C4-2B (cell line): ENCODE measurements around the gene TNFAIP8L1.

Experiments
- H3K27ac ChIP-seq: fragments of 450-650 bp; 2 replicates; pipeline ENCODE4 v1.5.1; 2017
- CTCF ChIP-seq: fragments of 450-650 bp; conservative IDR thresholded peaks from 2 replicates; pipeline ENCODE4 v1.5.1; 2017; ENCODE audit warnings: mild to moderate bottlenecking
- ZFX ChIP-seq: fragments of 450-650 bp; IDR thresholded peaks from 2 replicates; pipeline ENCODE4 v1.6.1; 2017

The TNFAIP8L1 gene

GRCh38 chr19:4596033-4596904 is 43.0 kb upstream of the TNFAIP8L1 start:
- no peak overlapping the region for H3K27ac ChIP-seq
- TF ChIP-seq CTCF (no peak), ZFX (no peak)

DNA sequence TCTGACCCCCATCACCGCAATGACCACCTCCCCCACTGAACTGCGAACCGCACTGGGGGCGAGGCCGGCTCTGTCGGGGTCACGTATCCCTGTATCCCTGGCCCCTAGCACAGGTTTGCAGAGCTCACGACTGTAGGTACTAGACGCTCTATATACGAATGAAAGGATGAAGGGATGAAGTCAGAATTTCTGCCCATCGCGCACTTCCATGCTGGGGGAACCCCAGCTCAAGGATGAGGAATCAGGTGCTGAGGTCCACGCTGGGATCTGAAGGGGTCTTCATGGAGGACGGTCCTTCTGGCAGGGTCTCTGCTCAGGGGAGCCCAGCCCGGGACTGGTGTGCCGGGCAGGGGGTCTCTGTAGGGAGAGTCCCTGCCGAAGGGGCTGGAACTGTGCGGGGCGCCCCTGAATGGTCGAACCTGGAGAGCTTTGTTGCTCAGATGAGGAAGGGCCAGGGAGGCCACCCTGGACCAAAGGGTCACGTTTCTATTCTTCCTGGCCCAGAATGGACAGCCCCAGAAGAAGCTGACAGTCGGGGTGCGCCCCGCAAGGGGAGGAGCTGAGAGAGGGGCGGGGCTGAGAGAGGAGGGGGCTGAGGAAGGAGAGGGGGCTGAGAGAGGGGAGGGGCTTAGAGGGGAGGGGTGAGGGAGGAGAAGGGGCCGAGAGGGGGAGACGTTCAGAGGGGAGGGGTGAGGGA is 41.9 kb upstream of the TNFAIP8L1 start:
- H3K27ac ChIP-seq = no peak overlapping the region
- TF ChIP-seq CTCF (no peak), ZFX (no peak)

DNA sequence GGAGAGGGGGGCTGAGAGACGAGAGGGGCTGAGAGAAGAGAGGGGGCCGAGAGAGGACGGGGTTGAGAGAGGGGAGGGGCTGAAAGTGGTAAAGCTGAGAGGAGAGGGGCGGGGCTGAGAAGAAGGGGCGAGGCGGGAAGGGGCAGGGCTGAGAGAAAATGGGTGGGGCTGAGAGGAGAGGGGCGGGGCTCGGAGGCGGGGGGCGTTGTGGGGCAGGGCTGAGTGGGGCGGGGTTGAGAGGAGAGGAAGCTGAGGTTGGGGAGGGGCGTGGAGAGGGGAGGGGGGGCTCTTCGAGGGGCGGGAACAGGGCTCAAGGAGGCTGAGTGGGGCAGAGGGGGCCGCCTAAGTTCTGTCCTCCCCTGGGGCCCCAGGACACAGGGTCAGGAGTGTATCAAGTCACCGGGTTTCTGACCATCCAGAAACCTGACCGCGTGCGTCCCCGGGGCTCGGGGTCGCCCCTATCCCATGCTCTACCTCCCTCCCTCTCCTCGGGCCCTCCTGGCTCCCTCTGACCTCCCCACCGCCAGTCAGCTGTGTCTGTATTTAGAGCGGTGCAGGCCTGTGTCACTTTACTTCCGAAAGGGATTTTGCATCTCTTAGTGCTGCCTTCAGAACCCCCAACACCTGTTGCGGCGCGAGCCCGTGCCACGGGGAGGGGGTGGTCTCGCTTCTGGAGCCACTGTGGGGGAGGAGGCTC is 41.2 kb upstream of the TNFAIP8L1 start:
- TF ChIP-seq ZFX (no peak), CTCF (no peak)
- no peak overlapping the region for H3K27ac ChIP-seq

DNA sequence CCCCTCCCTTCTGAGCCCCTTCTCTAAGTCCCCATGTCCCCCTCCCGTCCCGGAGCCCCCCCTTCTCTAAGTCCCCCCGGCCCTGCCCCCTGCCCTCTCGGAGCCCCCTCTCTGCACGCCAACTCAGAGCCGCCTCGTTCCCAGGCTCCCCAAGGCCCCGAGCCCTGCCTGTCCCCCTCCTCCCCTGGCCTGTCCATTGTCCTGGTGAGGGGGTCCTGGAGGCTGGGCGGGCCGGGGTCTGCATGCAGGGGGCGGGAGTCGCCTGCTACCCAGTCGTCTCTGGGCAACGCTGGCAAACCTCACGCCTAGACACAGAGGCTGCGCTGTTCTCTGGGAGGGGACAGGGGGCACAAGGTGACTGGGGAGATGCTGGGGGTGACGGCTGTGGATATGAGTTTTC is 40.6 kb upstream of the TNFAIP8L1 start:
- TF ChIP-seq ZFX (no peak), CTCF (no peak)
- no peak overlapping the region for H3K27ac ChIP-seq

DNA sequence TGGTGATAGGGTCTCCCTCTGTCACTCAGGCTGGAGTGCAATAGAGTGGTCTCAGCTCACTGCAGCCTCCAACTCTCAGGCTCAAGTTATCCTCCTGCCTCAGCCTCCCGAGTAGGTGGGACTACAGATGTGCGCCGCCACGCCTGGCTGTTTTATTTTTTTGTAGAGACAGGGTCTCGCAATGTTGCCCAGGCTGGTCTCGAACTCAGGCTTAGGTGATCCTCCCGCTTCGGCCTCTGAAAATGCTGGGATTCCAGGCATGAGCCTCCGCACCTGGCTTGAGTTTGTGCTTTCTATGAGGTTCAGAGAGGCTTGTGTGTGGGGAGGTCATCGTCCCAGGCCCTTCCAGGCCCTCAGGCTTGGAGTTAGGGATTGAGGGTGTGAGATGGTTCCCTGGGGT is 39.2 kb upstream of the TNFAIP8L1 start:
- TF ChIP-seq CTCF = no peak
- no peak for TF ChIP-seq ZFX
- no peak overlapping the region for H3K27ac ChIP-seq

DNA sequence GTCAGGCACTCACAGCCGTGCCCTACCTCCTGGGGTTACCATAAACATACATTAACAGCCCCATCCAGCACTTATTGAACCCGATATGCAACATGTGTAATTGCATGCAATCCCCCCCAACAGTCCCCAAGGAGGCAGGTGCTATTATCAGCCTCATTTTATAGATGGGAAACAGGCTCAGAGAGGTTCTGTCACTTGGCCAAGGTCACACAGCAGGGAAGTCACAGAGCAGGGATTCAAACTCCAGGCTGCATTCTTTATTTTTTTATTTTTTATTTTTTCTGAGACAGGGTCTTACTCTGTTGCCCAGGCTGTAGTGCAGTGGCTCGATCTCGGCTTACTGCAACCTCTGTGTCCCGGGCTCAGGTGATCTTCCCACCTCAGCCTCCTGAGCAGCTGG is 38.4 kb upstream of the TNFAIP8L1 start:
- H3K27ac ChIP-seq = no peak overlapping the region
- TF ChIP-seq CTCF = no peak
- no peak for TF ChIP-seq ZFX
